ENCODE measurements around the gene MAGI2.

DNA sequence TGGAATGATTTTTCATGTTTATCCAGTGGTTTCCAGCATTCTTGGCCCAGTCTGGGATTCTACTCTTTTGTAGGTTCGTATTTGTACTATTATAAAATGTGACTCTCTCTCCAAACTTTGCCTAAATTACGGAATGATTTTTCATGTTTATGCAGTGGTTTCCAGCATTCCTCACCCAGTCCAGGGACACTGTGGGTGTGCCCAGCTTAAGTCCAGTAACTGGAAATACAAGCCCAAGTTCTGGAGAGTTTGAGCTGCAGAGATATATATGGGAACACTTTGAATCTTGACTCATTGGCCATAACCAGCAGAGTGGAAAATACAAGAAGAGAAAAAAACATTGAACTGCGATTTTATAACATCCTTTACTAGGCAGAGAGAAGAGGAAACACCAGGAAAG lies 5.9 kb upstream of the MAGI2 start:
- TF ChIP-seq POLR2A (IDR thresholded peaks at IDR 0.05; ENCODE audit: low read depth, low read length) (no peak), POLR2AphosphoS5 (IDR thresholded peaks at IDR 0.05; ENCODE audit: low read depth, low read length) (no peak), TAF1 (IDR thresholded peaks at IDR 0.05; ENCODE audit: low read depth, low read length) (no peak), PAX5 (IDR thresholded peaks at IDR 0.05; ENCODE audit: insufficient read depth, low read length, severe bottlenecking) (no peak), SPI1 (IDR thresholded peaks at IDR 0.05; ENCODE audit: low read depth, low read length) (no peak), POU2F2 (IDR thresholded peaks at IDR 0.05; ENCODE audit: low read depth, low read length) (no peak)

All from GM12891 (cell line).